Neural progenitor cell (in vitro differentiated cells): ENCODE results near the gene ACKR3. TPM values are rescaled to one million over a fixed set of nuclear protein-coding genes. Genes with fewer than 3 reads are reported as not detected.
A peak's percentile ranks its signal among the peaks of the same experiment; 100 is the strongest.

ENCODE experiments used
- DNase-seq: peaks from one replicate; pipeline ENCODE4 v3.0.0-alpha.2; 2016; ENCODE audit warnings: low spot score
- H2AFZ ChIP-seq: fragments of 200-600 bp; sonication (generic); replicated peaks from 2 replicates; pipeline ENCODE4 v1.6.1; 2016; ENCODE audit warnings: antibody characterized with exemption
- H3F3A ChIP-seq: fragments of 200-600 bp; sonication (generic); 2 replicates; pipeline ENCODE4 v1.6.1; 2016; ENCODE audit warnings: antibody characterized with exemption, low read depth
- H3K27ac ChIP-seq: fragments of 200-600 bp; sonication (generic); 2 replicates; pipeline ENCODE4 v1.5.1; 2016; ENCODE audit warnings: mild to moderate bottlenecking
- H3K27me3 ChIP-seq: fragments of 200-600 bp; sonication (generic); 2 replicates; pipeline ENCODE4 v1.6.1; 2016; ENCODE audit warnings: mild to moderate bottlenecking, moderate library complexity
- H3K36me3 ChIP-seq: fragments of 200-600 bp; sonication (generic); 2 replicates; pipeline ENCODE4 v1.5.1; 2016
- H3K4me1 ChIP-seq: fragments of 200-600 bp; sonication (generic); 2 replicates; pipeline ENCODE4 v1.6.1; 2016; ENCODE audit warnings: mixed run types
- H3K4me2 ChIP-seq: fragments of 200-600 bp; sonication (generic); 2 replicates; pipeline ENCODE4 v1.6.1; 2016
- H3K4me3 ChIP-seq: fragments of 200-600 bp; sonication (generic); 2 replicates; pipeline ENCODE4 v1.5.1; 2016
- H3K79me2 ChIP-seq: fragments of 200-600 bp; sonication (generic); 2 replicates; pipeline ENCODE4 v1.6.1; 2016; ENCODE audit warnings: low read depth
- H3K9ac ChIP-seq: fragments of 200-600 bp; sonication (generic); 2 replicates; pipeline ENCODE4 v1.6.1; 2016
- H3K9me3 ChIP-seq: fragments of 200-600 bp; sonication (generic); 2 replicates; pipeline ENCODE4 v1.5.1; 2016; ENCODE audit warnings: low read depth
- H4K20me1 ChIP-seq: fragments of 200-600 bp; sonication (generic); 2 replicates; pipeline ENCODE4 v1.6.1; 2016; ENCODE audit warnings: low read depth
- H3K27ac Mint-ChIP-seq: 3 replicates; pipeline ENCODE4 v1.8.0; 2021; ENCODE audit warnings: mixed read lengths
- H3K27me3 Mint-ChIP-seq: 2 replicates; pipeline ENCODE4 v1.8.0; 2022; ENCODE audit warnings: low read depth, mild to moderate bottlenecking, inconsistent platforms, moderate library complexity, mixed read lengths; ENCODE audit not compliant: insufficient read depth
- H3K36me3 Mint-ChIP-seq: 3 replicates; pipeline ENCODE4 v1.8.0; 2021; ENCODE audit warnings: mixed read lengths
- H3K4me1 Mint-ChIP-seq: 3 replicates; pipeline ENCODE4 v1.8.0; 2021; ENCODE audit warnings: mixed read lengths
- H3K4me3 Mint-ChIP-seq: 3 replicates; pipeline ENCODE4 v1.8.0; 2021; ENCODE audit warnings: mild to moderate bottlenecking, moderate library complexity, mixed read lengths
- H3K9me3 Mint-ChIP-seq: 3 replicates; pipeline ENCODE4 v1.8.0; 2020; ENCODE audit warnings: mixed read lengths
- EZH2 ChIP-seq: fragments of 200-600 bp; sonication (generic); IDR thresholded peaks from 2 replicates; pipeline ENCODE4 v1.6.1; 2017; ENCODE audit warnings: antibody characterized with exemption, mild to moderate bottlenecking, moderate library complexity
- EZH2phosphoT487 ChIP-seq: fragments of 200-600 bp; sonication (generic); IDR thresholded peaks from 2 replicates; pipeline ENCODE4 v1.6.1; 2017; ENCODE audit warnings: antibody characterized with exemption
- total RNA-seq: library from RNA; depleted of rRNA; stranded (reverse); fragments of >200 nt; gene quantifications from 2 replicates; pipeline ENCODE4 v1.2.3, GENCODE V29; 2015; ENCODE audit warnings: low replicate concordance
- TF ChIP-seq, protein P1 (sequence below): fragments of 200-600 bp; sonication (generic); IDR thresholded peaks from 2 replicates; pipeline ENCODE4 v1.5.1; 2017; ENCODE audit warnings: antibody characterized with exemption, mild to moderate bottlenecking

Gene ACKR3
- total RNA-seq, 1 donor from 2014 or later, result 1.6 TPM

DNA sequence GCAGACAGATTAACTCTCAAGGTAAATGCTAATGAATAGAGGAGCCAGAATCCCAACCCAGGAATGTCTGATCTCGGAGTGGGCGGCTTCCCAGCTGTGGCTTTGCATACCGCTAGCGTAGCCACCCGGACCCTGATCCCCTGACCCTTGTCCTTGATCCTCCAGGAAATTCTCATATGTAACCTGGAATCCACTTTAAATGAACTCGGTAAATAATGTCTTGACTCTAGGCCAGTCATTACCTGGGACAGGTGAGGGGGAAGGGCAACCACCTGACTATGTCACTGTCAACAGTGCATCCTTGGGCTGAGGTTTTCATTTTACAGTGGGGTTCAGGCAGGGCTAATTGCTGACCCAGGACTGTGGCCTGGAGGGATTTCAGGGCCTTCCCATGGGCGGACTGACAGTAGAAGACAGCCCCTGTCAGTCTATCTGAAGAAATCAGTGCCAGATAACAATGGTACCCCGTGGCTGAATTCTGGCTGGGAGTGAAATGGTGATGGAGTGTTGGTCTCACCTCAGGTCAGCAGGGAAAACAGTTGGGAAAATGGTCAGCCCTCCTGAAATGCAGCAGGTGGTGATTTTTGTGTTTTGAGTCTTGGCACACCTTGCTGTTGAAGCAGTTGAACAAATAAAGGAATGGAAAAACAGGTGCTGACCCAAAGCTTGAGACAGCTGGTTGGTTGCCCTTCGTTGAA is 9.6 kb downstream of the ACKR3 start:
- no peak for DNase-seq
- H3K36me3 ChIP-seq, result no peaks in the 10 kb centered on the region
- no peaks in the 10 kb centered on the region for H3K27me3 ChIP-seq
- H3K4me2 ChIP-seq, result no peak overlapping the region
- Mint-ChIP-seq H3K9me3 (peaks cover 15% of the 10 kb centered on the region), H3K4me1 (peaks cover 49% of the 10 kb centered on the region), H3K36me3 (peaks cover 32% of the 10 kb centered on the region), H3K4me3 (no peak overlapping the region), H3K27me3 (peaks cover 10% of the 10 kb centered on the region), H3K27ac (peak overlapping the region; percentile 62)
- H3K9me3 ChIP-seq, result no peaks in the 10 kb centered on the region
- H2AFZ ChIP-seq, result no peak overlapping the region
- H3K79me2 ChIP-seq, result no peaks in the 10 kb centered on the region
- no peak overlapping the region for H3K4me3 ChIP-seq
- no peak for TF ChIP-seq EZH2phosphoT487
- TF ChIP-seq EZH2, result no peak
- TF ChIP-seq, protein P1, sequence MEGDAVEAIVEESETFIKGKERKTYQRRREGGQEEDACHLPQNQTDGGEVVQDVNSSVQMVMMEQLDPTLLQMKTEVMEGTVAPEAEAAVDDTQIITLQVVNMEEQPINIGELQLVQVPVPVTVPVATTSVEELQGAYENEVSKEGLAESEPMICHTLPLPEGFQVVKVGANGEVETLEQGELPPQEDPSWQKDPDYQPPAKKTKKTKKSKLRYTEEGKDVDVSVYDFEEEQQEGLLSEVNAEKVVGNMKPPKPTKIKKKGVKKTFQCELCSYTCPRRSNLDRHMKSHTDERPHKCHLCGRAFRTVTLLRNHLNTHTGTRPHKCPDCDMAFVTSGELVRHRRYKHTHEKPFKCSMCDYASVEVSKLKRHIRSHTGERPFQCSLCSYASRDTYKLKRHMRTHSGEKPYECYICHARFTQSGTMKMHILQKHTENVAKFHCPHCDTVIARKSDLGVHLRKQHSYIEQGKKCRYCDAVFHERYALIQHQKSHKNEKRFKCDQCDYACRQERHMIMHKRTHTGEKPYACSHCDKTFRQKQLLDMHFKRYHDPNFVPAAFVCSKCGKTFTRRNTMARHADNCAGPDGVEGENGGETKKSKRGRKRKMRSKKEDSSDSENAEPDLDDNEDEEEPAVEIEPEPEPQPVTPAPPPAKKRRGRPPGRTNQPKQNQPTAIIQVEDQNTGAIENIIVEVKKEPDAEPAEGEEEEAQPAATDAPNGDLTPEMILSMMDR, result no peak
- peaks cover 16% of the 10 kb centered on the region for H3F3A ChIP-seq
- H3K4me1 ChIP-seq, result peaks cover 27% of the 10 kb centered on the region
- H3K27ac ChIP-seq, result no peak overlapping the region
- H4K20me1 ChIP-seq, result no peaks in the 10 kb centered on the region
- H3K9ac ChIP-seq, result no peak overlapping the region

DNA sequence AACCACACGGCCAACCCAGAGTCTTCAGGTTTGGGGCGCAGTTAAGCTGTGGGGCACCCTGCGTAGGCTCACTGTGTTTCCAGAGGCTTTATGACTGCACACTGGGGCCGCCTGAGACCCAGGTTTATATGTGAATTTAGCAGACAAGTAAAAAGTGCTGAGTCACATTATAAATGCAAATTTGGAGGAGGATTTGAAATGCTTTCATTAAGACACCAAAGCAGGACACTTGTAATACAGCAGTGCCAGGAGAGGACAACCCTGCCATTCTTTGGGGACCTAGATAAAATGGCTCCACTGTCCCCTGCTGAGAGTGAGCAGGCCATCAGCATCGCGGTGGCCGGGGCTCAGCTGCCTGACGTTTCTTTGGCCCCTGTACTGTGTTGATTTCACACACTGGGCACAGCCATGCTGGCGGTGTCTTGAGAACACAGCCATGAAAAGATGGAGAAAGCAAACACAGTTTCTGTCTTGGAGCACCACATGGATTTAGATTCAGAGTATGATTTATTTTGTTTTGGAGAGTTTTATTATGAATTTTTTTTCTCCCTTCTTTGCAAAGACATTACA is 10.2 kb downstream of the ACKR3 start:
- Histone ChIP-seq H4K20me1 (no peaks in the 10 kb centered on the region), H3K4me3 (no peak overlapping the region), H2AFZ (no peak overlapping the region), H3K4me1 (peaks cover 27% of the 10 kb centered on the region), H3K36me3 (no peaks in the 10 kb centered on the region), H3K27ac (no peak overlapping the region), H3F3A (peaks cover 16% of the 10 kb centered on the region), H3K79me2 (no peaks in the 10 kb centered on the region), H3K4me2 (no peak overlapping the region), H3K27me3 (no peaks in the 10 kb centered on the region), H3K9me3 (no peaks in the 10 kb centered on the region), H3K9ac (no peak overlapping the region)
- DNase-seq, result no peak
- TF ChIP-seq, protein P1, result no peak
- TF ChIP-seq EZH2, result no peak
- TF ChIP-seq EZH2phosphoT487, result no peak
- Mint-ChIP-seq H3K27me3 (peaks cover 10% of the 10 kb centered on the region), H3K9me3 (peaks cover 15% of the 10 kb centered on the region), H3K36me3 (peaks cover 32% of the 10 kb centered on the region), H3K4me3 (no peak overlapping the region), H3K4me1 (peaks cover 44% of the 10 kb centered on the region), H3K27ac (no peak overlapping the region)

DNA sequence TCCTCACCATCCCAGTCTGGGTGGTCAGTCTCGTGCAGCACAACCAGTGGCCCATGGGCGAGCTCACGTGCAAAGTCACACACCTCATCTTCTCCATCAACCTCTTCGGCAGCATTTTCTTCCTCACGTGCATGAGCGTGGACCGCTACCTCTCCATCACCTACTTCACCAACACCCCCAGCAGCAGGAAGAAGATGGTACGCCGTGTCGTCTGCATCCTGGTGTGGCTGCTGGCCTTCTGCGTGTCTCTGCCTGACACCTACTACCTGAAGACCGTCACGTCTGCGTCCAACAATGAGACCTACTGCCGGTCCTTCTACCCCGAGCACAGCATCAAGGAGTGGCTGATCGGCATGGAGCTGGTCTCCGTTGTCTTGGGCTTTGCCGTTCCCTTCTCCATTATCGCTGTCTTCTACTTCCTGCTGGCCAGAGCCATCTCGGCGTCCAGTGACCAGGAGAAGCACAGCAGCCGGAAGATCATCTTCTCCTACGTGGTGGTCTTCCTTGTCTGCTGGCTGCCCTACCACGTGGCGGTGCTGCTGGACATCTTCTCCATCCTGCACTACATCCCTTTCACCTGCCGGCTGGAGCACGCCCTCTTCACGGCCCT is 11.2 kb downstream of the ACKR3 start:
- DNase-seq, result no peak
- Histone ChIP-seq H3K27me3 (no peaks in the 10 kb centered on the region), H3K9me3 (no peaks in the 10 kb centered on the region), H3K4me2 (no peak overlapping the region), H3K27ac (no peak overlapping the region), H3F3A (peaks cover 14% of the 10 kb centered on the region), H2AFZ (no peak overlapping the region), H3K4me1 (peaks cover 24% of the 10 kb centered on the region), H3K79me2 (no peaks in the 10 kb centered on the region), H3K36me3 (no peaks in the 10 kb centered on the region), H3K4me3 (no peak overlapping the region), H3K9ac (no peak overlapping the region), H4K20me1 (no peaks in the 10 kb centered on the region)
- Mint-ChIP-seq H3K9me3 (peaks cover 18% of the 10 kb centered on the region), H3K36me3 (peaks cover 30% of the 10 kb centered on the region), H3K4me1 (peaks cover 37% of the 10 kb centered on the region), H3K27me3 (peaks cover 10% of the 10 kb centered on the region), H3K4me3 (no peak overlapping the region), H3K27ac (no peak overlapping the region)
- TF ChIP-seq EZH2phosphoT487, result no peak

DNA sequence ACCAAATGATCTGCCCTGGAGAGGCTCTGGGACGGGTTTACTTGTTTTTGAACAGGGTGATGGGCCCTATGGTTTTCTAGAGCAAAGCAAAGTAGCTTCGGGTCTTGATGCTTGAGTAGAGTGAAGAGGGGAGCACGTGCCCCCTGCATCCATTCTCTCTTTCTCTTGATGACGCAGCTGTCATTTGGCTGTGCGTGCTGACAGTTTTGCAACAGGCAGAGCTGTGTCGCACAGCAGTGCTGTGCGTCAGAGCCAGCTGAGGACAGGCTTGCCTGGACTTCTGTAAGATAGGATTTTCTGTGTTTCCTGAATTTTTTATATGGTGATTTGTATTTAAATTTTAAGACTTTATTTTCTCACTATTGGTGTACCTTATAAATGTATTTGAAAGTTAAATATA is 11.9 kb downstream of the ACKR3 start:
- Mint-ChIP-seq H3K27ac (no peak overlapping the region), H3K36me3 (peaks cover 30% of the 10 kb centered on the region), H3K27me3 (peaks cover 11% of the 10 kb centered on the region), H3K4me1 (peaks cover 32% of the 10 kb centered on the region), H3K4me3 (no peak overlapping the region), H3K9me3 (peaks cover 17% of the 10 kb centered on the region)
- no peaks in the 10 kb centered on the region for H3K79me2 ChIP-seq
- peaks cover 17% of the 10 kb centered on the region for H3K4me1 ChIP-seq
- H3K9me3 ChIP-seq, result no peaks in the 10 kb centered on the region
- no peaks in the 10 kb centered on the region for H3K36me3 ChIP-seq
- DNase-seq, result no peak
- H3K4me2 ChIP-seq, result no peak overlapping the region
- H3K27me3 ChIP-seq, result no peaks in the 10 kb centered on the region
- TF ChIP-seq, protein P1, result no peak
- TF ChIP-seq EZH2phosphoT487 (no peak), EZH2 (no peak)
- no peak overlapping the region for H3K9ac ChIP-seq
- peaks cover 7% of the 10 kb centered on the region for H3F3A ChIP-seq
- no peaks in the 10 kb centered on the region for H4K20me1 ChIP-seq
- H2AFZ ChIP-seq, result no peak overlapping the region
- no peak overlapping the region for H3K27ac ChIP-seq
- no peak overlapping the region for H3K4me3 ChIP-seq
